Breast epithelium (tissue), 3 donors: ENCODE measurements around the gene NECAP2.

Source experiments
- CTCF ChIP-seq, 3 donors: fragments of 450-650 bp; IDR thresholded peaks; one replicate each; pipeline ENCODE4 v1.5.1; 2016 to 2017; ENCODE audit warnings: antibody characterized with exemption in 3 of 3, mild to moderate bottlenecking in 3 of 3, moderate library complexity in 3 of 3
- POLR2A ChIP-seq: fragments of 450-650 bp; IDR thresholded peaks from one replicate; pipeline ENCODE4 v1.6.1; 2016; ENCODE audit warnings: antibody characterized with exemption, mild to moderate bottlenecking, moderate library complexity
- POLR2AphosphoS5 ChIP-seq, 3 donors: sonication (generic); formaldehyde crosslinking; IDR thresholded peaks; one replicate each; pipeline ENCODE4 v1.6.1; 2017; ENCODE audit warnings: antibody characterized with exemption in 3 of 3

GRCh38 chr1:16498573-16499413, 58.3 kb downstream of the NECAP2 start:
- no peak for TF ChIP-seq CTCF (IDR thresholded peaks at IDR 0.05)
- no peak for TF ChIP-seq POLR2AphosphoS5 (IDR thresholded peaks at IDR 0.05)
- no peak for TF ChIP-seq POLR2A
